ENCODE data around the gene FAM193B.

FAM193B gene

DNA sequence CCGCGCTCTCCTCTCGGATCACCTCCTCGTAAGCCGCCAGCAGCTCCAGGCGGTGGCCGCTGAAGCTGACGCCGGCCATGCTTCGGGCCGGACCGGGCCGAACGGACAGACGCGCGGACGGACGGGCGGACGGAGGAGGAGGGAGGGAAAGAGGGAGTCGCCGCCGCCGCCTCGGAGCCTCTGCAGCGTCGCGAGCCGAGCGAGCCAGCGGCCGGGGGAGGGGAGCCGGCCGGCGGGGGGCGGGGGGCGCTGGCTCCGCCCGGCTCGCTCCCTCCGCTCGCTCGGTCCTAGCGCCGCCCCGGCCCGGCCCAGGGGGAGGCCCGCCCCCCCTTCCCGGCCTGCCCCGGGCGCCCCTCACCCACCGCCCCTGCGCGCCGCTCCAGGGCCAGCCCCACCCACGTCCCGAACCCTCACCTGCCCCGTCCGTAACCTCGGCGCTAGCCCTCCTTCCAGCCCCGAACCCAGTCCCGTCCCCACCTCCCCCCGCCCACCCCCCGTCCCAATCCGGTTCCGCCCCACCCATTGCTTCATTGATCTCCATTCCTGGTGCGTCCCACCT is 80.8 kb downstream of the FAM193B start, which contains the start of gene DBN1:
Gene DBN1 (minus strand): TSS at position 192 of the 559 bp plus-strand sequence. CDS start 113 bp downstream, at position 79.
- FAIRE-seq (no peak), DNase-seq (ENCODE audit: insufficient read length, low spot score) (peak; percentile 76)

DNA sequence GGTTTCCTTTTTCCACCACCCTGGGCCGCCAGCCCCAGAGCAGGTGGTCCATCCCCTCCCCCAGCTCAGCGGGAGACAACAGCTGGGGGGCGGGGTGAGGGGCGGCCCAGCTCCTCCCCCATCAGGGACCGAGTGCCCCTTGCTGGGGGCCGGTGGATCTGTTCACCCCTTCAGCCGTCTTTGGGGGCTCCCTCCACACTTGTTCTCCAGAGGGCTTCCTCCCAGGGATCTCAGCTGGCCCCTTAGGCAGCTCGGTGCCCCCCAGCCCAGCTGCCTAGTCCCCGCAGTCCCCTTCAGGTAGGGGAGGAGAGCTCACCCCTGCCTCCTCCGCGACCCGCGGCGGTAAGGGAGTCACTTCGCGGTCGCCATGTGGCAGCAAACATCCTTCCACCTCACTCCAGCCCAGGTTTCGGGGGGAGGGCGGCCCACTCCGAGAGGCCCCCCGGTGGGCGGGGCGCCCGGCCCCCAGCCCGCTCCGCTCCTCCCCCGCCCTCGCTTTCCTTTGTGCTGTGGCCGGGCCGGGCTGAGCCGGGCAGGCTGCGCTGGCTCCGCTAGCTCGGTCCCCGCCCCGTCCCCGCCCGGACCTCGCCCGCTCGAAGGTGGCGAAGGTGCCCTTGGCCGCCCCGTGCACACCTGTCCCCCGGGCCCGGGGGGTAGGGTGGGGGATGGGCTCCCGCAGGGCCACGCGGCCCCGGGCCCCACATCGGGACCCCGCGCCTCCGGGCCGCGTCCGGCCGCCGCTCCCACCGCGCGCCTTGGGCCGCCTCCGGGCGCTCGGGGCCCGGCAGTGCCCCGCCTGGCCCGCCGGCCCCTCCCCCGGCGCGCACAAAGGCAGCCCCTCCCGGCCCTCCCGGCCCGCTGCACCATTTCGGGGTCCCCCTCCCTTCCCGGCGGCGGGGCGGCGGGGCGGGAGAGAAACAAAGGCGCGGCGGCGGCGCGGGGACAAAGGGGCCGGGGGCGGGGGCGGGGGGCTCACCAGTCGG is 81.6 kb downstream of the FAM193B start:
- FAIRE-seq (peak; percentile 49), DNase-seq (ENCODE audit: insufficient read length, low spot score) (peak; percentile 92)

DNA sequence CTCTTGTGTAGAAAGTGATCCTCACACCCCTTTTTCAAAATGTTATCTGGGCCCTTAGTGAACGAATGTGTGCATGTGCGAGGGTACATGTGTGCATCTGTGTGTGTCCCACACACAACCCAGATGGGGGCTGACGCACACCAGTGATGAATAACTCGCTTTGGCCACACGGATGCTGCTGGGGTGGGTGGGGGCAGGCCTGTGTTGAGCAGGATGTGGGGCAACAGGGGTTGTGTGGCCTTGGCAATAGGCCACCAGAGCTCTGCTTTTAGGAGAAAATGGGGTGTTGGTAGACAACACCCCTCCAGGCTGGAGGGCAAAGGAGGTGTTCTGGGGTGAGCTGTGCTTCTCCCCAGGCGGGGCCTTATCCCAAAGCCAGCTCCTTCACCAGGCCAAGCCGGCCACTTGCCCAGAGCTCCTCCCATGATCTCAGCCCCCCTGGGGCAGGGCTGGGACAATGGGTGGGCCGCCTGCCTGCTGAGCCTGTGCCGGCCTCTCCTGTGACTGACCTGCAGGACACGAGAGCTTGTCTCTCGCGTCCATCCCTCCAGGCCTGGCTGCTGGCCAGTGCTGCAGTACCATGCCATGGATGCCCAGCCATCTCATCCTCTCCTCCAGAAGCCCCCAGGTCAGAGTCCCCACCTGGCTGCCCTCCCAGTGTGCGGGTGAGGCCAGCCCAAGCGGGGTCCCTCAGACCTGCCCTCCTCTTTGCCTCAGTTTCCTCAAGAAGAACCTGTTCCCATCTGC is 82.6 kb downstream of the FAM193B start:
- FAIRE-seq, result no peak
- no peak for DNase-seq (ENCODE audit: insufficient read length, low spot score)

DNA sequence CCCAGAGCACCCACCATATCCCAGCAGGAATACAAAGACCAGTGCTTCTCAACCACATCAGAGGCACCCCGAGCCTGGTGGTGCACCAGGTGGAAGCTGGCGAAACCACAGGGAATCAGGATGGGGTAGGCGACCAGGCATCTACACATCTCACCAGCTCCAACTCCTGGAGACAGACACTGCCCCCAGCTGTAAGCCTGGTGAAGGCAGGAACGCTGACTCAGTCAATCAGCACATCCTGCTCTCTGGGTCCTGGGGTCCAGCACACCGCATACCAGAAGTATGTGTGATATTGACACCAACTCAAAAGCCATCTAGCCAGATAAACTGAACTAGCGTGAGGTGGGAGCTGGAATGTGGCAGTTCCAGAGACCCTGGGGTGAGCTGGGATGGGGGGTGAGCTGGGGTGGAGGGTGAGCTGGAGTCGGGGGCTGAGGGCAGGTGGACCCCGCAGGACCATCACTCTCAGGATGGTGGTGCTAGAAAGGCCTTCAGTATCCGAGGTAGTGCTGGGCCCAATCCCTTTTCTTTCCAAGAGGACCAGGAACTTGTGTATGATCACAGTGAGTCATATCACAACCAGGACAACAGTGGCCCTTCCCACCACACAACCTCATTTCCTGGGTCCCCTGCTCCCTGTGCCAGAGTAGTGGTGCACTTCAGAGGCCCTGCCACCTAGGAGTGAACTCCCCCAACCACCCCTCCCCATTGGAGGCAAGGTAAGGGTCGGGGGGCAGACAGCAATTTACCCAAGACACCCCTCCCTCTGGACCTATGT is 83.4 kb downstream of the FAM193B start:
- no peak for FAIRE-seq
- no peak for DNase-seq (ENCODE audit: insufficient read length, low spot score)
